GM12878 (cell line): ENCODE results near the gene DGKB. TPM values are rescaled to one million over a fixed set of nuclear protein-coding genes. Genes with fewer than 3 reads are reported as not detected.

Source experiments
- ATAC-seq: fragments of 200-7000 bp; cut with Tn5 transposase; 3 replicates; pipeline ENCODE4 v1.9.1; 2020; ENCODE audit warnings: mild to moderate bottlenecking, moderate library complexity
- BruUV-seq: library from RNA; stranded (reverse); fragments of 400-500 nt; replicated peaks from 2 replicates; lab custom pipeline; 2021; lab: Mats Ljungman, UMichigan
- CTCF ChIA-PET: fragments of 300-600 bp; sonication (Branson Sonifier 250); formaldehyde crosslinking; extraction: SDS; loops from one replicate; lab custom pipeline; 2021; ENCODE audit warnings: inconsistent platforms; lab: Yijun Ruan, JAX
- POLR2A ChIA-PET: fragments of 350-600 bp; formaldehyde crosslinking; extraction: SDS; loops from one replicate; lab custom pipeline; 2021; ENCODE audit warnings: inconsistent platforms; lab: Charles Lee
- RAD21 ChIA-PET: fragments of 300-600 bp; sonication (Branson Sonifier 250); formaldehyde crosslinking; loops from one replicate; lab custom pipeline; 2023; ENCODE audit warnings: antibody characterized with exemption; ENCODE audit not compliant: unreplicated experiment; lab: Charles Lee
- SMC1A ChIA-PET: fragments of 300-600 bp; sonication (Branson Sonifier 250); formaldehyde crosslinking; loops from one replicate; lab custom pipeline; 2023; ENCODE audit not compliant: unreplicated experiment, uncharacterized antibody; lab: Charles Lee
- DNase-seq: peaks from one replicate; pipeline ENCODE4 v3.0.0-alpha.2; 2011; ENCODE audit warnings: low read depth, low spot score
- FAIRE-seq: peaks from 3 replicates; lab custom pipeline; 2011; peaks lifted over from hg19 to GRCh38; lab: Jason Lieb, UNC
- H2AFZ ChIP-seq: 2 replicates; pipeline ENCODE4 v1.6.0; 2011; ENCODE audit warnings: low read depth, low read length, control low read depth; ENCODE audit not compliant: control insufficient read depth
- H3K27ac ChIP-seq: 2 replicates; pipeline ENCODE4 v1.5.1; 2011; ENCODE audit warnings: control low read depth; ENCODE audit not compliant: control insufficient read depth, insufficient read depth
- H3K27me3 ChIP-seq, 2 experiments: replicated peaks in 1 of 2; 2 replicates each; pipeline versions ENCODE4 v1.6.0 to v1.6.1; 2011; ENCODE audit warnings: low read length in 1 of 2; ENCODE audit not compliant: control insufficient read depth in 2 of 2, insufficient read depth in 2 of 2
- H3K36me3 ChIP-seq, 2 experiments: 2 replicates each; pipeline ENCODE4 v1.5.1; 2011; ENCODE audit warnings: low read length in 1 of 2; ENCODE audit not compliant: control insufficient read depth in 2 of 2, insufficient read depth in 2 of 2
- H3K4me1 ChIP-seq: 2 replicates; pipeline ENCODE4 v1.6.1; 2011; ENCODE audit warnings: mild to moderate bottlenecking, low read length, moderate library complexity, mixed read lengths; ENCODE audit not compliant: control insufficient read depth, insufficient read depth
- H3K4me2 ChIP-seq: 2 replicates; pipeline ENCODE4 v1.6.0; 2011; ENCODE audit warnings: control low read depth; ENCODE audit not compliant: control insufficient read depth, insufficient read depth
- H3K4me3 ChIP-seq: fragments of 200-600 bp; sonication (generic); 2 replicates; pipeline ENCODE4 v1.5.1; 2016
- H3K79me2 ChIP-seq: 2 replicates; pipeline ENCODE4 v1.6.0; 2011; ENCODE audit warnings: low read length; ENCODE audit not compliant: control insufficient read depth, insufficient read depth
- H3K9ac ChIP-seq: 2 replicates; pipeline ENCODE4 v1.8.0; 2011; ENCODE audit warnings: low read length, control low read depth, mixed read lengths; ENCODE audit not compliant: control insufficient read depth, insufficient read depth
- H3K9me3 ChIP-seq: replicated peaks from 3 replicates; pipeline ENCODE4 v1.5.1; 2011; ENCODE audit warnings: mild to moderate bottlenecking, low read length; ENCODE audit not compliant: control insufficient read depth, insufficient read depth
- H4K20me1 ChIP-seq: 2 replicates; pipeline ENCODE4 v1.6.0; 2011; ENCODE audit not compliant: control insufficient read depth, insufficient read depth
- BRCA1 ChIP-seq: IDR thresholded peaks from 2 replicates; pipeline ENCODE4 v1.6.1; 2011; ENCODE audit warnings: low read depth, low read length, improper control_type of control experiment
- CHD4 ChIP-seq: fragments of 200-600 bp; sonication (generic); IDR thresholded peaks from 2 replicates; pipeline ENCODE4 v1.6.1; 2016; ENCODE audit warnings: mild to moderate bottlenecking
- CTCF ChIP-seq, 3 experiments: IDR thresholded peaks in 2 of 3; conservative IDR thresholded peaks in 1 of 3; 2 replicates each; pipeline ENCODE4 v1.5.1; 2011; ENCODE audit warnings: low read depth in 3 of 3, low read length in 3 of 3, mild to moderate bottlenecking in 3 of 3, control low read depth in 2 of 3, moderate library complexity in 2 of 3, inconsistent platforms in 1 of 3, mixed read lengths in 1 of 3; ENCODE audit not compliant: control insufficient read depth in 2 of 3, insufficient read depth in 1 of 3; ENCODE audit errors: extremely low read depth in 1 of 3
- GATAD2B ChIP-seq: fragments of 450-650 bp; conservative IDR thresholded peaks from 2 replicates; pipeline ENCODE4 v1.6.1; 2017; ENCODE audit warnings: low read depth, mild to moderate bottlenecking, moderate library complexity
- MTA2 ChIP-seq: fragments of 450-650 bp; IDR thresholded peaks from 2 replicates; pipeline ENCODE4 v1.6.1; 2016; ENCODE audit warnings: low read depth, mild to moderate bottlenecking, moderate library complexity
- NFYB ChIP-seq: IDR thresholded peaks from 2 replicates; pipeline ENCODE4 v1.6.1; 2011; ENCODE audit warnings: low read depth, mild to moderate bottlenecking, low read length, improper control_type of control experiment, moderate library complexity; ENCODE audit not compliant: insufficient read depth
- PAX8 ChIP-seq: fragments of 450-650 bp; IDR thresholded peaks from 2 replicates; pipeline ENCODE4 v1.6.1; 2017; ENCODE audit warnings: mild to moderate bottlenecking, moderate library complexity
- PBX3 ChIP-seq: IDR thresholded peaks from 2 replicates; pipeline ENCODE4 v1.6.1; 2011; ENCODE audit warnings: mild to moderate bottlenecking, low read depth, low read length, moderate library complexity; ENCODE audit not compliant: insufficient replicate concordance
- RAD21 ChIP-seq: IDR thresholded peaks from 2 replicates; pipeline ENCODE4 v1.6.1; 2011; ENCODE audit warnings: mild to moderate bottlenecking, low read depth, low read length, moderate library complexity; ENCODE audit not compliant: insufficient read depth
- RCOR1 ChIP-seq: conservative IDR thresholded peaks from 2 replicates; pipeline ENCODE4 v1.6.1; 2012; ENCODE audit warnings: low read depth, low read length, improper control_type of control experiment
- REST ChIP-seq: IDR thresholded peaks from 2 replicates; pipeline ENCODE4 v1.6.1; 2012; ENCODE audit warnings: mild to moderate bottlenecking, low read depth, low read length
- SP1 ChIP-seq: IDR thresholded peaks from one replicate; pipeline ENCODE4 v1.6.1; 2011; ENCODE audit warnings: low read depth, low read length
- STAT1 ChIP-seq: fragments of 450-650 bp; conservative IDR thresholded peaks from 2 replicates; pipeline ENCODE4 v1.6.1; 2014; ENCODE audit warnings: antibody characterized with exemption, mild to moderate bottlenecking
- SUZ12 ChIP-seq: fragments of 200-600 bp; sonication (generic); IDR thresholded peaks from one replicate; pipeline ENCODE4 v1.6.1; 2018; ENCODE audit warnings: antibody characterized with exemption, mild to moderate bottlenecking; ENCODE audit not compliant: unreplicated experiment
- TCF3 ChIP-seq: IDR thresholded peaks from 2 replicates; pipeline ENCODE4 v1.6.1; 2012; ENCODE audit warnings: low read depth, mild to moderate bottlenecking, low read length, borderline replicate concordance; ENCODE audit not compliant: insufficient read depth
- TCF7 ChIP-seq: IDR thresholded peaks from 2 replicates; pipeline ENCODE4 v1.6.1; 2014; ENCODE audit warnings: antibody characterized with exemption, borderline replicate concordance
- ZNF622 ChIP-seq: fragments of 450-650 bp; IDR thresholded peaks from 2 replicates; pipeline ENCODE4 v1.6.1; 2017; ENCODE audit warnings: mild to moderate bottlenecking, inconsistent platforms
- ZSCAN29 ChIP-seq: fragments of 450-650 bp; IDR thresholded peaks from 2 replicates; pipeline ENCODE4 v1.6.1; 2017; ENCODE audit warnings: mild to moderate bottlenecking, moderate library complexity
- WGBS: methylation state at CpG from one replicate; pipeline ENCODE4 v1.1.6; 2016; ENCODE audit warnings: low lambda C conversion rate; ENCODE audit not compliant: insufficient replicate concordance, insufficient coverage; ENCODE audit errors: missing lambda C conversion rate; 5-methylcytosine and 5-hydroxymethylcytosine counted together
- in situ Hi-C: fragments of 300-500 bp; cut with MboI; formaldehyde crosslinking; loops from 9 replicates; pipeline ENCODE4 v1.14.3; 2018; ENCODE audit warnings: mixed read lengths
- intact Hi-C: fragments of 100-400 bp; cut with micrococcal nuclease; formaldehyde crosslinking; loops from one replicate; pipeline ENCODE4 v1.14.2; 2022; ENCODE audit not compliant: unreplicated experiment
- polyA plus RNA-seq, 11 experiments: library from polyadenylated mRNA; depleted of rRNA in 4 of 11; unstranded in 6 of 11; stranded (reverse) in 5 of 11; fragments of >200 nt; fragmentation: Nextera tagmentation in 4 of 11; fragmentation: Illumina TruSeq in 1 of 11; extraction: Ambion mirVana in 4 of 11; extraction: Trizol in 1 of 11; gene quantifications; 1 replicate in 1 of 11; 2 replicates in 10 of 11; pipeline versions ENCODE4 v1.2.1 to v1.2.3, GENCODE V29; 2011 to 2016; ENCODE audit warnings: inconsistent platforms in 2 of 11, missing spikeins in 2 of 11, low read depth in 1 of 11
- total RNA-seq, 4 experiments: library from RNA; depleted of rRNA in 3 of 4; stranded (reverse); fragments of >200 nt in 3 of 4; fragmentation: Illumina TruSeq in 1 of 4; extraction: Trizol in 1 of 4; gene quantifications; 2 replicates each; pipeline versions ENCODE4 v1.2.1 to v1.2.3, GENCODE V29; 2013 to 2021

Gene DGKB
- total and polyA plus RNA-seq, 10 of the 15 experiments (the other 5 are each of a cell fraction or from before 2014, with no cell fraction given) = 0.02 to 0.10 (median 0.04) TPM; not detected in 6

- TF ChIP-seq ZNF622 (no peak), REST (no peak), STAT1 (no peak), TCF7 (no peak), BRCA1 (no peak), SUZ12 (no peak), CHD4 (no peak)
Measured at GRCh38 chr7:14766747-14767146, 135.8 kb downstream of the DGKB start (continued).

GRCh38 chr7:14765731-14766130 is 136.8 kb downstream of the DGKB start:
- no TSS peak for BruUV-seq
- ATAC-seq (no peak), DNase-seq (no peak), FAIRE-seq (no peak)
- ChIA-PET RAD21 (no interaction called here), SMC1A (no interaction called here), CTCF (no interaction called here), POLR2A (no interaction called here)
- H3K9me3 ChIP-seq = no peaks in the 10 kb centered on the region
- no peak overlapping the region for H3K9ac ChIP-seq
- in situ Hi-C loops (no loop called here), intact Hi-C loops (no loop called here)
- H3K27ac ChIP-seq = no peak overlapping the region
- no peaks in the 10 kb centered on the region for H3K36me3 ChIP-seq
- no peaks in the 10 kb centered on the region for H3K4me1 ChIP-seq
- H3K27me3 ChIP-seq = no peaks in the 10 kb centered on the region
- no peak overlapping the region for H2AFZ ChIP-seq
- H3K4me2 ChIP-seq = no peak overlapping the region
- no peaks in the 10 kb centered on the region for H4K20me1 ChIP-seq
- WGBS = 2% methylated on average over 2 of the region's 2 CpGs
- H3K4me3 ChIP-seq = no peak overlapping the region
- no peaks in the 10 kb centered on the region for H3K79me2 ChIP-seq
- TF ChIP-seq RCOR1 (no peak), PAX8 (no peak), ZSCAN29 (no peak), CTCF (IDR thresholded peaks at IDR 0.05 in 2 of 3, conservative IDR thresholded peaks at IDR 0.05 in 1 of 3; ENCODE audit: control insufficient read depth in 2 of 3, extremely low read depth in 1 of 3, insufficient read depth in 1 of 3, low read depth in 3 of 3, low read length in 3 of 3) (no peak), RAD21 (no peak), SP1 (no peak), MTA2 (no peak), TCF3 (no peak), PBX3 (no peak), NFYB (no peak), GATAD2B (no peak)
